ENCODE data around the gene DLG5. TPM values are rescaled to one million over a fixed set of nuclear protein-coding genes. Genes with fewer than 3 reads are reported as not detected.
A peak's percentile ranks its signal among the peaks of the same experiment; 100 is the strongest.

The DLG5 gene
- total RNA-seq, 2 donors from 2014 or later, result 9.7 to 13.1 TPM

GRCh38 chr10:77843264-77843663, 83.3 kb downstream of the DLG5 start:
- no peaks in the 10 kb centered on the region for H3K36me3 Mint-ChIP-seq (ENCODE audit: low read depth)
- DNase-seq (no peak), ATAC-seq (no peak)
- no peak overlapping the region for H3K4me3 Mint-ChIP-seq
- no peaks in the 10 kb centered on the region for H3K9me3 ChIP-seq (ENCODE audit: control insufficient read depth, low read length, poor library complexity, severe bottlenecking)
- no peaks in the 10 kb centered on the region for H3K27me3 Mint-ChIP-seq
- H3K4me1 Mint-ChIP-seq, result peaks cover 2% of the 10 kb centered on the region
- no peak overlapping the region for H3K27ac Mint-ChIP-seq

- no peak for DNase-seq
- H3K36me3 Mint-ChIP-seq (ENCODE audit: low read depth), result no peaks in the 10 kb centered on the region
- no peaks in the 10 kb centered on the region for H3K9me3 ChIP-seq (ENCODE audit: control insufficient read depth, low read length, poor library complexity, severe bottlenecking)
- peak; percentile 23 for ATAC-seq
- no peaks in the 10 kb centered on the region for H3K27me3 Mint-ChIP-seq
- peaks cover 4% of the 10 kb centered on the region for H3K4me1 Mint-ChIP-seq
- H3K4me3 Mint-ChIP-seq, result no peak overlapping the region
- H3K27ac Mint-ChIP-seq, result no peak overlapping the region
Observed at GRCh38 chr10:77842652-77843212, 83.8 kb downstream of the DLG5 start.

- Mint-ChIP-seq H3K4me1 (peaks cover 7% of the 10 kb centered on the region), H3K27ac (peak overlapping the region; percentile 29), H3K27me3 (no peaks in the 10 kb centered on the region), H3K36me3 (ENCODE audit: low read depth) (no peaks in the 10 kb centered on the region), H3K4me3 (no peak overlapping the region)
- DNase-seq (no peak), ATAC-seq (no peak)
- no peaks in the 10 kb centered on the region for H3K9me3 ChIP-seq (ENCODE audit: control insufficient read depth, low read length, poor library complexity, severe bottlenecking)
Observed at GRCh38 chr10:77841711-77842375, 84.7 kb downstream of the DLG5 start.

GRCh38 chr10:77840636-77841035, 85.9 kb downstream of the DLG5 start:
- ATAC-seq (no peak), DNase-seq (no peak)
- H3K4me3 Mint-ChIP-seq, result no peak overlapping the region
- peak overlapping the region; percentile 29 for H3K27ac Mint-ChIP-seq
- no peaks in the 10 kb centered on the region for H3K36me3 Mint-ChIP-seq (ENCODE audit: low read depth)
- H3K4me1 Mint-ChIP-seq, result peaks cover 11% of the 10 kb centered on the region
- H3K9me3 ChIP-seq (ENCODE audit: control insufficient read depth, low read length, poor library complexity, severe bottlenecking), result no peaks in the 10 kb centered on the region
- no peaks in the 10 kb centered on the region for H3K27me3 Mint-ChIP-seq

GRCh38 chr10:77837925-77838595, 88.5 kb downstream of the DLG5 start:
- ATAC-seq (no peak), DNase-seq (no peak)
- Mint-ChIP-seq H3K27me3 (no peaks in the 10 kb centered on the region), H3K27ac (peak overlapping the region; percentile 98), H3K4me3 (no peak overlapping the region), H3K4me1 (peaks cover 29% of the 10 kb centered on the region), H3K36me3 (ENCODE audit: low read depth) (no peaks in the 10 kb centered on the region)
- no peaks in the 10 kb centered on the region for H3K9me3 ChIP-seq (ENCODE audit: control insufficient read depth, low read length, poor library complexity, severe bottlenecking)

- peak overlapping the region; percentile 98 for H3K27ac Mint-ChIP-seq
- H3K27me3 Mint-ChIP-seq, result no peaks in the 10 kb centered on the region
- H3K4me3 Mint-ChIP-seq, result peak overlapping the region; percentile 62
- no peaks in the 10 kb centered on the region for H3K36me3 Mint-ChIP-seq (ENCODE audit: low read depth)
- DNase-seq (peak; percentile 39 to 62 (median 53)), ATAC-seq (peak; percentile 67)
- H3K4me1 Mint-ChIP-seq, result peaks cover 32% of the 10 kb centered on the region
- no peaks in the 10 kb centered on the region for H3K9me3 ChIP-seq (ENCODE audit: control insufficient read depth, low read length, poor library complexity, severe bottlenecking)
Observed at GRCh38 chr10:77837248-77837924, 89.2 kb downstream of the DLG5 start.

- Mint-ChIP-seq H3K27me3 (no peaks in the 10 kb centered on the region), H3K36me3 (ENCODE audit: low read depth) (no peaks in the 10 kb centered on the region), H3K4me3 (peak overlapping the region; percentile 77), H3K27ac (peak overlapping the region; percentile 98), H3K4me1 (peaks cover 38% of the 10 kb centered on the region)
- DNase-seq (peak; percentile 50 to 71 (median 63)), ATAC-seq (peak; percentile 83)
- H3K9me3 ChIP-seq (ENCODE audit: control insufficient read depth, low read length, poor library complexity, severe bottlenecking), result no peaks in the 10 kb centered on the region
Observed at GRCh38 chr10:77836299-77836820, 90.2 kb downstream of the DLG5 start.

GRCh38 chr10:77835669-77836086, 90.9 kb downstream of the DLG5 start:
- no peaks in the 10 kb centered on the region for H3K9me3 ChIP-seq (ENCODE audit: control insufficient read depth, low read length, poor library complexity, severe bottlenecking)
- Mint-ChIP-seq H3K27me3 (no peaks in the 10 kb centered on the region), H3K36me3 (ENCODE audit: low read depth) (no peaks in the 10 kb centered on the region), H3K4me3 (peak overlapping the region; percentile 77), H3K27ac (peak overlapping the region; percentile 98), H3K4me1 (peaks cover 38% of the 10 kb centered on the region)
- ATAC-seq, result no peak
- no peak for DNase-seq

GRCh38 chr10:77834943-77835668, 91.4 kb downstream of the DLG5 start:
- ATAC-seq (no peak), DNase-seq (no peak)
- H3K36me3 Mint-ChIP-seq (ENCODE audit: low read depth), result no peaks in the 10 kb centered on the region
- H3K4me1 Mint-ChIP-seq, result peaks cover 38% of the 10 kb centered on the region
- H3K4me3 Mint-ChIP-seq, result peak overlapping the region; percentile 28
- no peaks in the 10 kb centered on the region for H3K27me3 Mint-ChIP-seq
- H3K9me3 ChIP-seq (ENCODE audit: control insufficient read depth, low read length, poor library complexity, severe bottlenecking), result no peaks in the 10 kb centered on the region
- H3K27ac Mint-ChIP-seq, result peak overlapping the region; percentile 98

GRCh38 chr10:77834540-77834939, 92.0 kb downstream of the DLG5 start:
- H3K4me1 Mint-ChIP-seq, result peaks cover 38% of the 10 kb centered on the region
- no peaks in the 10 kb centered on the region for H3K27me3 Mint-ChIP-seq
- DNase-seq (no peak), ATAC-seq (no peak)
- peak overlapping the region; percentile 28 for H3K4me3 Mint-ChIP-seq
- H3K36me3 Mint-ChIP-seq (ENCODE audit: low read depth), result no peaks in the 10 kb centered on the region
- H3K9me3 ChIP-seq (ENCODE audit: control insufficient read depth, low read length, poor library complexity, severe bottlenecking), result no peaks in the 10 kb centered on the region
- peak overlapping the region; percentile 98 for H3K27ac Mint-ChIP-seq

- H3K4me1 Mint-ChIP-seq, result peaks cover 43% of the 10 kb centered on the region
- H3K27me3 Mint-ChIP-seq, result no peaks in the 10 kb centered on the region
- H3K4me3 Mint-ChIP-seq, result no peak overlapping the region
- H3K36me3 Mint-ChIP-seq (ENCODE audit: low read depth), result no peaks in the 10 kb centered on the region
- no peak for DNase-seq
- no peaks in the 10 kb centered on the region for H3K9me3 ChIP-seq (ENCODE audit: control insufficient read depth, low read length, poor library complexity, severe bottlenecking)
- H3K27ac Mint-ChIP-seq, result peak overlapping the region; percentile 98
- ATAC-seq, result no peak
Observed at GRCh38 chr10:77833792-77834191, 92.8 kb downstream of the DLG5 start.

- no peaks in the 10 kb centered on the region for H3K36me3 Mint-ChIP-seq (ENCODE audit: low read depth)
- H3K27me3 Mint-ChIP-seq, result no peaks in the 10 kb centered on the region
- no peaks in the 10 kb centered on the region for H3K9me3 ChIP-seq (ENCODE audit: control insufficient read depth, low read length, poor library complexity, severe bottlenecking)
- peaks cover 44% of the 10 kb centered on the region for H3K4me1 Mint-ChIP-seq
- no peak for ATAC-seq
- H3K27ac Mint-ChIP-seq, result peak overlapping the region; percentile 98
- DNase-seq, result no peak
- H3K4me3 Mint-ChIP-seq, result peak overlapping the region; percentile 28
Observed at GRCh38 chr10:77833225-77833624, 93.3 kb downstream of the DLG5 start.

Data from T-helper 17 cell (primary cell).